Stimulated activated CD8-positive, alpha-beta memory T cell treated with anti-CD3 and anti-CD28 coated beads, Interleukin-15, amount 100 ng/mL, for 24 hours (primary cell): ENCODE measurements around the gene NCAM1.

Experiments used
- DNase-seq: peaks from one replicate; pipeline ENCODE4 v3.0.0-alpha.2; 2020; ENCODE audit warnings: low read depth

NCAM1 gene

DNA sequence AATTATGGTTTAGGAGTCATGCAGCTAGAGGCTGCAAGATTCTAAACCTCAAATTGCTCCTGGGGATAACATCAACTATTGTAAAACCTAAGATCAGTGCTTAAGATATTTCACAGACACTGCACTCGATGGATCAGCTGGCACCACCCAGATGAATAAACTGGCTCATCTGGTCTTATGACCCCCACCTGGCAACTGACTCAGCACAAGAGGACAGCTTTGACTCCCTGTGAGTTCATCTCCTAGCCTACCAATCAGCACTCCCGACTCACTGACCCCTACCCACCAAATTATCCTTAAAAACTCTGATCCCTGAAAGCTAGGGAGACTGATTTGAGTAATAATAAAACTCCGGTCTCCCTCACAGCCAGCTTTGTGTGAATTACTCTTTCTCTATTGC is 352.4 kb downstream of the NCAM1 start:
- DNase-seq: no peak

DNA sequence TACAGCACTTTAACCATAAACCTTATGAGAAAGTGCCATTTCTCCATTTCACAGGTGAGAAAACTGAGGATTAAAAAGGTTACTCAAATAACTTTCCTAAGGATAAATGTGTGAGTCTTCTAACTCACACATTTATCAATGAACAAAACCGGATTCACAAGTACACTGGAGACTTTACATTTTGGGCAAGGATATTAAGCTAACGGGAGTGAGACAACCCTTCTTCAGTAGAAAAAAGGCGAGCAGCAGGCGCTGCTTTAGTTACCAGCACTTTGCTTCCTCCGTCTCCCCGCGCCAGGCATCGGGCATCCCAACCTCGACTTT is 352.8 kb downstream of the NCAM1 start:
- DNase-seq: no peak

- DNase-seq: peak; percentile 84
These were observed 353.4 kb downstream of the NCAM1 start, which contains the start of gene TTC12 for GRCh38 chr11:113314389-113315301. Gene TTC12, plus strand, starts transcription at chr11:113314583. Its CDS starts 1,675 bp downstream, at chr11:113316258.

DNA sequence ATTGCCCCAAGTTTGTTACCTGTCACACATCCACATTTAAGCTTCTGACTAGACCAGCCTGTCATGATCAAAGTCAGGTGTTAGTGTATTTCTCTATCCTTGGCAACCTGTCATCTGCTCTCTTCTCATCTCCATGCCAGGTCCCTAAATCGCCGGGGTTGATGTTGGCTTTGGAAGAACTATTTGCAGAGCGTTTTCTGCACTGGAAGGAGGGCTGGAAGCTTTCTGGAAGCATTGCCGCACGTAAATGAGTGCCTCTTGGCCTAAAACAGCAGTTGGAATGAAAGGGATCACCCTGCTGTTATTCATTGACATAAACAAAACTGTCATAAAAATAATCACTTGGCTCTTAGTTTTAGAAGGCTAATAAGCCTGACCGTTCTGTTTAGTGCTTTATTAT is 354.6 kb downstream of the NCAM1 start:
- DNase-seq: no peak

GRCh38 chr11:113316256-113316655 is 355.0 kb downstream of the NCAM1 start:
- DNase-seq: no peak

DNA sequence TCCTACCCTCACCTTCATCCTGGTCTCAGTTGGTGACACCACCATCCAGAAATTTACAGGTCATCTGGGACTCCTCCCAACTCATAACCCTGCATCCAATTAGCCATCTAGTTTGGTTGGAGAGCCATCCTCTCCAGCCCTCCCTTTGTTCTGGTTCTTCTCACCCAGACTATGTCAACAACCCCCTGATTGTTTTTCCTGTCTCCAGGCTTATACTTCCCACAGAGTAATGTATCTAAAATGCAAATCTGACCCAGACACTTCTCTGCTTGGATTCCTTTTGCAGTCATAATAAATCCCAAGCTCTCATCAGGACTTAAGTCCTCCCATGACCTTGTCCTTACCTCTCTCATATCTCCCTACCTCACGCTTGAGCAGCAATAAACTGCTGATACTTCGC is 356.1 kb downstream of the NCAM1 start:
- DNase-seq: no peak

DNA sequence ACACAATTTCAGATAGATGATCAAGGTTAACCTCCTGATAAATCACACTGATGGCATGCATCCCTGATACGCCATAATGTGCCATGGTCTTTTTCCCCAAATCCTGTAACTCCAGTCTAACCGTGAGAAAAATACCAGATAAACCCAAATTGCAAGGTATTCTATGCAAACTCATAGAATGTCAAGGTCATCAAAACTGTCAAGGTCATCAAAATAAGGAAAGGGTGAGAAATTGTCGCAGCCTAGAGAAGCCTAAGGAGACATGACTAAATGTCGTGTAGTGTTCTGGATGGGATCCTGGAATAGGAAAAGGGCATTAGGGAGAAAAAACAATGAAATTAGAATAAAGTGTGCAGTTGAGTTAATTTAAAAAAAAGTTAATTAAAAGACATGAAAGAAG is 357.9 kb downstream of the NCAM1 start:
- DNase-seq: no peak

GRCh38 chr11:113322158-113322557 is 360.9 kb downstream of the NCAM1 start:
- no peak for DNase-seq

GRCh38 chr11:113324250-113324649 is 363.0 kb downstream of the NCAM1 start:
- DNase-seq: no peak
